HepG2 (cell line): Measurements from ENCODE around the gene USP5.

Experiments used
- ELF3 ChIP-seq: IDR thresholded peaks from 2 replicates; pipeline ENCODE4 v1.6.1; 2016; ENCODE audit warnings: missing genetic modification reagents, missing compliant biosample characterization
- IRF2 ChIP-seq: IDR thresholded peaks from 2 replicates; pipeline ENCODE4 v1.6.1; 2018; ENCODE audit warnings: missing genetic modification reagents, missing compliant biosample characterization
- KLF12 ChIP-seq: sonication (generic); formaldehyde crosslinking; IDR thresholded peaks from 2 replicates; pipeline ENCODE4 v1.4.0; 2020; ENCODE audit warnings: missing genetic modification reagents, borderline replicate concordance
- MAFF ChIP-seq: IDR thresholded peaks from 2 replicates; pipeline ENCODE4 v1.6.1; 2011; ENCODE audit warnings: low read depth, low read length, improper control_type of control experiment
- POLR2AphosphoS5 ChIP-seq: IDR thresholded peaks from 2 replicates; pipeline ENCODE4 v1.6.1; 2012; ENCODE audit warnings: low read depth, low read length
- RFX1 ChIP-seq: fragments of 450-650 bp; IDR thresholded peaks from 2 replicates; pipeline ENCODE4 v1.6.1; 2017
- SMARCE1 ChIP-seq: fragments of 450-650 bp; IDR thresholded peaks from 2 replicates; pipeline ENCODE4 v1.6.1; 2017; ENCODE audit warnings: borderline replicate concordance
- U2AF2 ChIP-seq: fragments of 200-400 bp; formaldehyde crosslinking; IDR thresholded peaks from 2 replicates; pipeline ENCODE4 v1.6.1; 2017; ENCODE audit warnings: low read depth, mild to moderate bottlenecking, low read length
- YY1 ChIP-seq: IDR thresholded peaks from 2 replicates; pipeline ENCODE4 v1.6.1; 2011; ENCODE audit warnings: low read length, low read depth, moderate library complexity, mild to moderate bottlenecking; ENCODE audit not compliant: insufficient read depth, insufficient replicate concordance
- ZBTB1 ChIP-seq: sonication (generic); formaldehyde crosslinking; IDR thresholded peaks from 2 replicates; pipeline ENCODE4 v1.4.0; 2020; ENCODE audit warnings: missing genetic modification reagents, borderline replicate concordance
- ZNF207 ChIP-seq: fragments of 450-650 bp; IDR thresholded peaks from 2 replicates; pipeline ENCODE4 v1.6.1; 2016; ENCODE audit warnings: antibody characterized with exemption, borderline replicate concordance
- TF ChIP-seq, protein P1 (sequence below): sonication (generic); formaldehyde crosslinking; IDR thresholded peaks from 2 replicates; pipeline ENCODE4 v1.5.1; 2020; ENCODE audit warnings: missing genetic modification reagents, mild to moderate bottlenecking, borderline replicate concordance
- TF ChIP-seq, protein P2 (sequence below): sonication (generic); formaldehyde crosslinking; IDR thresholded peaks from 2 replicates; pipeline ENCODE4 v1.5.0; 2020; ENCODE audit warnings: mild to moderate bottlenecking, missing genetic modification reagents, moderate library complexity

DNA sequence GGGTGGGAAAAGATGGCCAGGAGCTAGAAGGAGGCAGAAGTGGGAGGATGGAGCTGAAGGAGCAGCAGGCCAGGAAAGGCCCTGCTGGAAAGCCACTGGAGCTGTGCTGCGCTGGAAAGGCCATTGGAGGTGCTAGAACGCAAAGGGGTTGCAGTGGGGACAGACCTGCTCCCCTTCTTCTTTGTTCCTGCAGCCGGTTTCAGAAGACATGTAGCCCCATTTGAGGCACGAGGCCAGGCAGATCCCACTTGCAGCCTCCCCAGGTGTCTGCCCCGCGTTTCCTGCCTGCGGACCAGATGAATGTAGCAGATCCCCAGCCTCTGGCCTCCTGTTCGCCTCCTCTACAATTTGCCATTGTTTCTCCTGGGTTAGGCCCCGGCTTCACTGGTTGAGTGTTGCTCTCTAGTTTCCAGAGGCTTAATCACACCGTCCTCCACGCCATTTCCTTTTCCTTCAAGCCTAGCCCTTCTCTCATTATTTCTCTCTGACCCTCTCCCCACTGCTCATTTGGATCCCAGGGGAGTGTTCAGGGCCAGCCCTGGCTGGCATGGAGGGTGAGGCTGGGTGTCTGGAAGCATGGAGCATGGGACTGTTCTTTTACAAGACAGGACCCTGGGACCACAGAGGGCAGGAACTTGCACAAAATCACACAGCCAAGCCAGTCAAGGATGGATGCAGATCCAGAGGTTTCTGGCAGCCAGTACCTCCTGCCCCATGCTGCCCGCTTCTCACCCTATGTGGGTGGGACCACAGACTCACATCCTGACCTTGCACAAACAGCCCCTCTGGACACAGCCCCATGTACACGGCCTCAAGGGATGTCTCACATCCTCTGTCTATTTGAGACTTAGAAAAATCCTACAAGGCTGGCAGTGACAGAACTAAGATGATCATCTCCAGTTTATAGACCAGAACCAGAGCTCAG is 32.6 kb upstream of the USP5 start:
- TF ChIP-seq, protein P1, sequence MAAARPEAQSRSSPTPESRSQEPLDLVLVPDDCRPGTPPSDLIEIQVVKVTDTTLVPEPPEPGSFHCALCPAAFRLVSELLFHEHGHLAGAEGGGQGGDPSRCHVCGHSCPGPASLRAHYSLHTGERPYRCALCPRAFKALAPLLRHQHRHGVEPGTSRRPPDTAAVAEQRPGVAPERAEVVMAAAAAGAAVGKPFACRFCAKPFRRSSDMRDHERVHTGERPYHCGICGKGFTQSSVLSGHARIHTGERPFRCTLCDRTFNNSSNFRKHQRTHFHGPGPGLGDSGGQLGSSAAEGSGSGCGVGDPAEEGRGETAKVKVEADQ (CRISPR knock-in tag): no peak
- TF ChIP-seq, protein P2, sequence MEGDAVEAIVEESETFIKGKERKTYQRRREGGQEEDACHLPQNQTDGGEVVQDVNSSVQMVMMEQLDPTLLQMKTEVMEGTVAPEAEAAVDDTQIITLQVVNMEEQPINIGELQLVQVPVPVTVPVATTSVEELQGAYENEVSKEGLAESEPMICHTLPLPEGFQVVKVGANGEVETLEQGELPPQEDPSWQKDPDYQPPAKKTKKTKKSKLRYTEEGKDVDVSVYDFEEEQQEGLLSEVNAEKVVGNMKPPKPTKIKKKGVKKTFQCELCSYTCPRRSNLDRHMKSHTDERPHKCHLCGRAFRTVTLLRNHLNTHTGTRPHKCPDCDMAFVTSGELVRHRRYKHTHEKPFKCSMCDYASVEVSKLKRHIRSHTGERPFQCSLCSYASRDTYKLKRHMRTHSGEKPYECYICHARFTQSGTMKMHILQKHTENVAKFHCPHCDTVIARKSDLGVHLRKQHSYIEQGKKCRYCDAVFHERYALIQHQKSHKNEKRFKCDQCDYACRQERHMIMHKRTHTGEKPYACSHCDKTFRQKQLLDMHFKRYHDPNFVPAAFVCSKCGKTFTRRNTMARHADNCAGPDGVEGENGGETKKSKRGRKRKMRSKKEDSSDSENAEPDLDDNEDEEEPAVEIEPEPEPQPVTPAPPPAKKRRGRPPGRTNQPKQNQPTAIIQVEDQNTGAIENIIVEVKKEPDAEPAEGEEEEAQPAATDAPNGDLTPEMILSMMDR (CRISPR knock-in tag): no peak
- no peak for TF ChIP-seq MAFF
- TF ChIP-seq ELF3 (CRISPR knock-in tag): no peak
- no peak for TF ChIP-seq IRF2
- no peak for TF ChIP-seq SMARCE1
- no peak for TF ChIP-seq YY1
- no peak for TF ChIP-seq KLF12 (CRISPR knock-in tag)
- TF ChIP-seq U2AF2: no peak
- TF ChIP-seq RFX1: no peak
- TF ChIP-seq ZNF207: no peak
- TF ChIP-seq POLR2AphosphoS5: no peak
- TF ChIP-seq ZBTB1: no peak
